GM18520 (cell line): Measurements from ENCODE around the gene GDPD2.
A peak's percentile ranks its signal among the peaks of the same experiment; 100 is the strongest.

ENCODE experiments used
- ATAC-seq: cut with Tn5 transposase; IDR thresholded peaks from one replicate; pipeline ENCODE4 v1.9.1; 2021; ENCODE audit not compliant: unreplicated experiment

The GDPD2 gene

DNA sequence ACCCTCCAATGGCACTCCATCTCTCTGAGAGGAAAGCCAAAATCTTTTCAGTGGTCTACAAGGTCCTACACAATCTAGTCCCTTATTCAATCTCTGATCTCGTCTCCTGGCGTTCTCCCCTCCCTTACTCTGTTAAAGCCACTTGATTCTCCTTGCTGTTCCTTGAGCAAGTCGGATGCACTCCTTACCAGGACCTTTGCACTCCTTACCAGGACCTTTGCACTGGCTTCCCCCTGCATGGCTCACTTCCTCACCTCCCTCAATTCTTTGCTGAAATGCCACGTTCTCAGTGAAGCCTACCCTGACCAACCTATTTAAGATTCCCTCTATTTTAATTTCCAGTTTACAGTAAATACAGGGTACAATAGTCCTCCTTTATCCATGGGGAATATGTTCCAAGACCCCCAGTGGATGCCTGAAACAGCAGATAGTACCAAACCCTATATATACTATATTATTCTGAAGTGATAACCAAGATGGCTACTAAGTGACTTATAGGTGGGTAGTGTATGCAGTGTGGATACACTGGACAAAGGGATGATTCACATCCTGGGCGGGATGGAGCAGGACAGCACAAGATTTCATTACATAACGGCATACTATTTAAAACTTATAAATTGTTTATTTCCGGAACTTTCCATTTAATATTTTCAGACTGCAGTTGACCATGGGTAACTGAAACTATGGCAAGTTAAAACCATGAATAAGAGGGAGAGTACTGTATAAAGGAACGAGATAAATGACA, 15.0 kb downstream of the GDPD2 start:
- ATAC-seq: no peak

GRCh38 chrX:70439016-70439415, 15.9 kb downstream of the GDPD2 start:
- ATAC-seq: no peak

DNA sequence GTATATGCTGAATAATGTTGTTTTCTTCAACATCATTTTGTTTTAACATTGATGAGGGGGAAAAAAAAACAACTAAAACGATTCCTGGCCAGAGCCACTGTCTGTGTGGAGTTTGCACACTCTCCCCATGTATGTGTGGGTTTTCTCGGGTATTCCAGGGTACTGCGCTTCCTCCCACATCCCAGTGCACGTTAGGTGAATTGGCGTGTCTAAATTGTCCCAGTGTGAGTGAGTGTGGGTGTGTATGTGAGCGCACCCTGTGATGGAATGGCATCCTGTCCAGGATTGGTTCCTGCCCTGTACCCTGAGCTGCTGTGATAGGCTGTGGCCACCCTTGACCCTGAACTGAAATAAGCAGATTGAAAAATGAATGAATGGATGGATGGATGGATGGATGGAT, 19.1 kb downstream of the GDPD2 start:
- ATAC-seq: no peak

DNA sequence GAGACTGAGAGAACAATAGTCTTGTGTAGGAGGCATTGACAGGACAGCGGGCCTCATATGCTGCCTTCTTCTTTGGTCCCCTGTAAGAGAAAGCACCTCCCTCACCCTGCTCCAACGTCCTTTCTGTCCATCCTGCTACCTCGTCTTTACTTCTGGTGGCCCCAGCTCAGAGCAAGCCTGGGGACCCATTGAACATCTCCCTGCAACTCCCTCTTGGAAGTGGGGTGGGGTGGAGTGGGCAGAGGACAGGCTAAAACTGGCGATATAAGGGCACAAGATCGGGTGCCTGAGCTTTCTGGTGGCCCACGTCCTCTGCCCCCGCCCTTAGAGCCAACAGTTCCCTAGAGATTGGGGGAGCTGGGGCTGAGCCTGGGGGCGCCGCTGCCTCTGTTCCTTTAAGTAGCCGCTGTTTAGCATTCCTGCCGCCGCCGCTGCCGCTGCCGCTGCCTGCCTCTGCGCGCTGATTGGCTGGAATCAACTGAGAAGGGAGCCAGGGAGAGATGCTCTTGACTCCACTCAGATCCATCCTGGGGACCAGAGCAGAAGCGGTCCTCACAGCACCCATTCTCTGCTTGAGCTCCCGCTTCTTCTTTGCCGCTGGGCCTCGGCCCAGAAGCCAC, 21.3 kb downstream of the GDPD2 start, which contains the start of gene DLG3:
Gene DLG3, plus strand, starts transcription at position 510 of the 620 bp plus-strand sequence. CDS start 367 bp downstream, outside the sequence.
- no peak for ATAC-seq

- no peak for ATAC-seq
Measured at GRCh38 chrX:70444946-70445656, 22.0 kb downstream of the GDPD2 start.

DNA sequence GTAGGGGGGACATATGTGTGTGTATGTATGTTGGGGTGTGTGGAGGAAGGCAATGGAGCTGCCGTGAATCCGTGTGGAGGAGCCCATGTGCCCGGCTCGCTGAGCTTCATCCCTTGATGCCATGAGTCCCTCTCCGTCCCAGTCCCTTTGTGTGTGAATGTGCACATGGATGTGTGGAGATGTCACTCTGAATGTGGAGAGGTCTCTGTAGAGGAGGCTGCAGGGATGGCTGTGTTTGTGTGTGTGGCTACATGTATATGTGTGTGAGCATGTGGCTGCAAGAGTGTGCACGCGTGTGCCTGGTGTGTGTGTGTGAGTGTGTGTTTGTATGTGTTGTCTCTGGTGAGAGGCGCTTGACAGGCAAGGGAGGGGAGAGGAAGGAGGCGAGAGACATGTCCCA, 22.8 kb downstream of the GDPD2 start:
- no peak for ATAC-seq

- ATAC-seq: no peak
Measured at GRCh38 chrX:70446380-70447350, 23.6 kb downstream of the GDPD2 start.

- no peak for ATAC-seq
Measured at GRCh38 chrX:70449457-70449966, 26.4 kb downstream of the GDPD2 start.

DNA sequence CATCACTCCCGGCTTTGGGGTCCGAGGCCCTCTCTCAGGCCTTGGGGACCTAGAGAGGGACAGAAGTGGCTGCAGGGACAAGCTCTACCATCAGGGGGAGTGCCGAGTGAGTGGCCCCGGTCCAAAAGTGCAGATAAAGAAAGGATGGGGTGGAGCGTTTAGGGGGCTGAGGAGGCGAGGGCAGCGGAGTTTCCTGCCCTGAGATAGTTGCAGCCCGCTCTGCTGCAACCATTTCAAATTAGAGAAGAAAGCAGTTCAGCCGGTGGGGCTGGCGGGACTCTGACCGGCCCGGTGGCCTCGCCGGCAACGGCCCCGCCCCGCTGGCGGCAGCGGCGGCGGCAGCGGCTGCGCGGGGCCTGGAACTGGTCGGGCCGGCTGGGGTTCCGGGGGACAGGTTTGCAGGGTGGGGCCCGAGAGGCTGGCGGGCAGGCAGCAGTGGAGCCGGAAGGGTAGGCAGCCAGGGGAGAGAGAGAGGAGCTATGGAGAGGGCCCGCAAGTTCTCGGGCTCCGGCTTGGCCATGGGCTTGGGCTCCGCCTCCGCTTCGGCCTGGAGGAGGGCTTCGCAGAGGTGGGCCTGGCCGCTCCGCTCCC, 29.1 kb downstream of the GDPD2 start:
- no peak for ATAC-seq

DNA sequence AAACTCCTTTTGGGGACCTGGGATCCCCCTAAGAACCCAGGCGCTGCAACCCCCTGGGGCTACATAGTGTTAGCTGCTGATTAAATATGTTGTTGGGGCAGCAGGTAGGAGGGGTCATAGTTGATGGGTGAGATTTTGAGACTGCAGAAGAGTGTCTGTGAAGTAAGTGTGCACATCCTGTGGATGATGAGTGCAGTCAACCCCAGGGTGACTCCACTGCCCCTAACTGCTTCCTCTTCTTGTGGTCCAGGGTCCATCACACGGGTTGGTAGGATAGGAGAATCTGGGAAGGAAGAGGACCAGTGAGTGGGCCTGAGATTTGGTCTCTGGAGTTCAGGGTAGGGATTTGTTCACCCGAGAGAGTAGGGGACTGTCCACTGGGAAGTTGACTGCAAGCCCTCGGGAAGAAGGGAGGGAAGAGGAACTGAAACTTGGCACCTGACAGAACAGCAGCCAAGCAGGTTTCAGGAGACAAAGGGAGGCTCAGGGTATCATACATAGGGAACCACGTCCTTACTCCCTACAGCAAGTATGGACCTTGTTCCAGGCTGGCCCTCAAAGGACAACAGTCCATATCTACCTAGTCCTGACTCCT, 30.0 kb downstream of the GDPD2 start:
- no peak for ATAC-seq

DNA sequence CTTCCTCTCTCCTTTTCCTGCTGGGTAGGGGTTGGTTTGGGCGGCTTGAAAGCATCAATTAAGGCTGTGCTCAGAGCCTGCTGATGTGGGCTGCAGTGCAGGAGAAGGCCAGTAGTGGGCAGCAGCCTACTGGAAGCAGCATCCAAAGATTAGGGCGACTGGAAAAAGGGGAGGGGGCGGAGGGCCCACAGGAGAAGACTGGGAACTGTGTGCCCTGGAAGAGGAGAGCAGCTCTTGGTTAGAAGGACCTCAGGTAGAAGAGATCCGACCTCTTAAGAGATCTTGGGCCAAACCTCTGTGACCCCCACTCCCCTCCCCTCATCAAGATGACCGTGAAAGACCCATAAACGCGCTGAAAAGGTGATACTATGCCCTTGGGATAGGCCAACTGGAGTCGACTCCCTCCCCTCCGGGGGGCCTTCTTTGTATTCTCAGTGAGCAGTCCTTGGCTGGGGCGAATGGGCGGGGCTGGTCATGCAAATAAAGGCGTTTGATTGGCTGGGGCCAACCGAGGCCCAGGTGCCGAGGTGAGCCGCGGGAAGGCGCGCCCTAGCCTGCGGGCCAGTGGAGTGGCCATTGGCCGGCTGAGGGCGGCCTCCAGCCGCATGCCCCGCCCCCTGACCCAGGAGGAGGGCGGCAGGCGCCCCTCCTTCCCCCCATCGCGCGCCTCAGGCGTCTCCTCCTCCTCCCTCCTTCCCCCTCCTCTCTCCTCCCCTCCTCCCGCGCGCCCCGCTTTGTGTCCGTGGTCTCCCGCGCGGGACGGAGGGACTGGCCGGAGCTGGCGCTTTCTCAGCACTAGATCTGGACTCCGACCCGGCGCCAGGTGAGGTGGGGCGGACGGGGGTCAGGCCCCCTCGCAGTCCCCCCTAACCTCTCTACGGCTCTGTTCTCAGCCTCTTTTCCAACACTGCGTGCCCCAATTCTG, 31.6 kb downstream of the GDPD2 start:
- peak; percentile 42 for ATAC-seq

DNA sequence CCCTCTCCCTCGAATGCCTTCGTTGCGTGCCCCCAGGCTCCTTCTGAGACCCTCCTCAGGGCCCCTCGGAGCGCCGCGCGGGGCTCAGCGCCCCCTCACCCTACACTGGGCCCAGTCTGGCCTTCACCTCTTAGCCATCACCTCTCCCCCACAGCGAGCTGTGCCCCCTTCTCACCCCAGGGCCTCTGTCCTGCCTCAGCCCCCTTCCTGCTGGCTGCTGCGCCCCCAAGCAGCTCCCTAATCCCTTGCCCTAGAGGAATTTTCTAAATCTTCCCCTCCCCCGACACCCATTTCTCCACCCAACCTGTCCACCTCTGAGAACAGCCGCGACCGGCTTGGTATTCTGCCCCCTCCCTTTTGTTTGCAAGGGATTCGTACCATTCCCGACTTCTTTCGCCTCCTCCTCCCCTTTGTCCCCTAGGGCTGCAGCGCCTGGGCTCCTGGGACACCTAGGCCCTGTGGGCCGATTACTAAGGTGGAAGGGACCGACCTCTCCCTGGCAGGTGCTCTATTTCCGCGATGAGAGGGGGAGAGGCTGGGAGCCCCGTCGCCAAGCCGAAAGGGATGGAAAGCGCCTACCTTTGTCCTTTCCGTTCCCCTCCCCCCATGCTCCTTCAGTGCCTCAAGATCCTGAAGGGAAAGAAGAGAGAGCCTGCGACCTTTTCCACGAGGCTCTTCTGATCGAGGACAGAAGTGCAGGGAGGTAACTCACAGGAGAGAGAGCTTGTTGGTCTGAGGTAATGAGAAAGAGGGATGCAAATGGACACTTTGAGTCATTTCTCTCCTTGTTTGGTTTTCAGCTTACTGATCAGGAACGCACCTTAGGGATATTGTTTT, 32.5 kb downstream of the GDPD2 start:
- no peak for ATAC-seq

GRCh38 chrX:70456256-70456655, 33.1 kb downstream of the GDPD2 start:
- no peak for ATAC-seq

DNA sequence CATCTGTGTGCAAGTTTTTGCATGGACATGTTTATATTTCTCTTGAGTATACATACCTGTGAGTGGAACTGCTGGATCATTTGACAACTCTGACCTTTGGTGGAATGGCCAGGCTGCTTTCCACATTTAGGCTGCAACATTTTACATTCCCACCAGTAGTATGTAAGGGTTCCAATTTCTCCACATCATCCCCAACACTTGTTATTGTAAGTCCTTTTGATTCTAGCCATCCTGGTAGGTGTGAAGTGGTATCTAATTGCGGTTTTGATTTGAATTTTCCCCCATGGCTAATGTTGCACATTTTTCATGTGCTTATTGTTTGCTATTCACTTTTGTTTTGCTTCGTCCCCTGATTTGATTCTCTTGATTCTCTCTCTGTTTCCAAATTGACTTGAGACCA, 37.9 kb downstream of the GDPD2 start:
- ATAC-seq: no peak

DNA sequence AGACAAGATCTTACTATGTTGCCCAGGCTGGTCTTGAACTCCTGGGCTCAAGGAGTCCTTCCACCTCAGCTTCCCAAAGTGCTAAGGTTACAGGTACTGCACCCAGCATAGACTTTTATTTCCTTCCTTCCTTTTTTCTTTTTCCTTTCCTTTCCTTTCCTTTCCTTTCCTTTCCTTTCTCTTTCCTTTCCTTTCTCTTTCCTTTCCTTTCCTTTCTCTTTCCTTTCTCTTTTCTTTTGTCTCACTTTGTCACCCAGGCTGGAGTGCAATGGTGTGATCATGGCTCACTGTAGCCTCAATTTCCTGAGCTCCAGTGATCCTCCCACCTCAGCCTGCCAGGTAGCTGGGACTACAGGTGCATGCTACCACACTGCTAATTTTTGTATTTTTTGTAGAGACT, 40.9 kb downstream of the GDPD2 start:
- ATAC-seq: no peak

DNA sequence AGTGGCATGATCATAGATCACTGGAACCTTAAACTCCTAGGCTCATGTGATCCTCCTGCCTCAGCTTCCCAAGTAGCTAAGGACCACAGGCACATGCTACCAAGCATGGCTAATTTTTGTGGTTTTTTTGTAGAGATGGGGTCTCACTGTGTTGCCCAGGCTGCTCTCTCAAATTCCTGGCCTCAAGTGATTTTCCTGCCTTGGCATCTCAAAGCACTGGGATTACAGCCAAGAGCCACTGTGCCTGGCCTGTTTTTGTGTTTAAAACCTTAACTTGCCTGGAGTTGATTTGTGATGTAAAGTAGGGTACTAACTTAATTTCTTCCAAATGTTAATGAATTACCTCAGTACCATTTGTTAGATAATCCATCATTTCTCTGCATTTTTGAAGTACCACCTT, 43.9 kb downstream of the GDPD2 start:
- no peak for ATAC-seq

DNA sequence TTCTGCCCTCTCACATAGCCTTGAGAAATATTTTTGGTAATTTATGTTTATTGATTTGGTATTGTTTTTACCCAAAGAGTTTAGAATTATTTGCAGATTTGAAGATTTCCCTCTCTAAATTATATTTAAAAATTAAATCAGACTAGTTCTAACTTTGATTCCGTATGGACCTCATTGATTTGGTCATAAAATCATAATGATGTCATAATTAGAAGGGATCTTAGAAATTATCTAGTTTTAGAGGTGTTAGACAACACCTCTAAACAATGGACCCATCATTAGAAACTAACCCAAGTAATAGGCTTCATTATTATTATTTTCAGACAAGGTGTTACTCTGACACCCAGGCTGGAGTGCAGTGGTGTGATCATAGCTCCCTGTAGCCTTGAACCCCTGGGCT, 45.6 kb downstream of the GDPD2 start:
- no peak for ATAC-seq

- peak; percentile 62 for ATAC-seq
Measured at GRCh38 chrX:70470850-70471289, 47.8 kb downstream of the GDPD2 start.
